Lung microvascular endothelial cell (primary cell): ENCODE data around the gene DUSP18. TPM values are rescaled to one million over a fixed set of nuclear protein-coding genes. Genes with fewer than 3 reads are reported as not detected.
"Not testable (repeated sequence)": the region's sequence is repeated elsewhere in the genome, so short reads cannot be mapped to it uniquely, and the experiment has no call there.

ENCODE experiments used
- DNase-seq, 2 donors: peaks; one replicate each; pipeline versions ENCODE4 v3.0.0 to v3.0.0-alpha.2; 2010; ENCODE audit warnings: low read depth in 2 of 2
- total RNA-seq: library from RNA; depleted of rRNA; stranded (reverse); fragments of >200 nt; gene quantifications from 2 replicates; pipeline ENCODE4 v1.2.1, GENCODE V29; 2014

The DUSP18 gene
- total RNA-seq, 1 donor from 2014 or later: 8.3 TPM

DNA sequence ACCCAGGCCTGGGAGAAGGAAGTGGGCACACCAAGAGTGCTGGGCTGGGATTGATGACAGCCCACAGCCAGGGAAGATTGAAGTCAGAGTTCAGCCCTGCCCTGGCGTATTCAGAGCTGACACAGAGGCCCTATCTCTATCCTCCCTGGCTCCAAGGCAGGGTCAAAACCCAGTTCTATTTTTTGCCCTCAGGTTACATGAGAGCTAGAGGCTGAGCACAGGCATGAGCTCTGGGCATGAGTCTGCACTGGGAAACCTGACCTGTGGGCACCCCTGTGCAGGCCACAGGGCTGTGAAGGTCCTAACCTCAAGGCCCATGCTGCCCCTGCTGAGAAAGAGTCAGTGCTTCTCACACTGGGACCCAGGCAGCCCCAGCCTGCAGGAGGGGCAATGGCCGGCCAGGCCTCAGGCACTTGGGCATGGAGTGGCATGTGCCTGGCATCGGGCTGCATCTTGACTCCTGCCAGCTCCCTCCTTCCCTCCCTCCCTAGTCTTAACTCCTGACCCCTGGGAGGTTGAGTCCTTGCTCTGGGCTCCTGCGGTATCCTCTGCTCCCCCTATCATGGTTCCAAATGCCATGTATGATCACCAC, 26.7 kb downstream of the DUSP18 start:
- DNase-seq: no peak

DNA sequence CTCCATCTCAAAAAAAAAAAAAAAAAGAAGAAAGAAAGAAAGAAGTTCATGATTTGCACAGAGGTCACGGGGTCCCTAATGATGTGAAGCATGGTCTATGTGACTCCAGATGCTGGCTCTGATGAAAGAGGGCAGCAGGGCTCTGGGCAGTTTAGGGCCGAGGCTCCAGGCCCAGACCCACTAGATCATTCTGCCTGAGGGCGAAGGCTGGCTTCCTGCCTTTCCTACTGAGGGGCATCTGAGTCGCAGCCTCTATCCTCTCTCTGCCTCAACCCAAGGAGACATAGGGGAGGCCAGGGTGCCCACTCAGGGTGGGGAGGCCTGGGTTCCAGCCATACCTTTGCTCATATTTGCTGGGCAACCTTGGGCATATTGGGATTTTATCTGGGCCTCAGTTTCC, 27.3 kb downstream of the DUSP18 start:
- DNase-seq: no peak

DNA sequence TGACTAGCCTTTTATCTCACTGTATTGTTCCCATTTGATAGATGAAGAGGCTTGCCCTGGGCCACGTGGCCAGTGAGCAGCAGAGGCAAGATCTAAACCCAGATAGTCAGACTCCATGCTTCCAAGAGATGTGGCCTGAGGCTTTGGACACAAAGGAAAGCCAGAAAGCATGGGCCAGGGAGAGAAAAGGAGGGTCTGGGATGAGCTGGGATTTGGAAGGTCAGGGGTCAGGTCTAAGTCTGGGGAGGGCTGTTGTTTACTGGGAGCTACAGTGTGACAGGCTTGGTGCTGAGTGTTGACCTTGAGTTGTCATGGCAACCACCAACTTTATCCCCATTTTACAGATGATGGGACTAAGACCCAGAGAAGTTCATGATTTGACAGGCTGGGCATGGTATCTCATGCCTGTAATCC, 30.0 kb downstream of the DUSP18 start:
- peak; percentile 31 for DNase-seq

DNA sequence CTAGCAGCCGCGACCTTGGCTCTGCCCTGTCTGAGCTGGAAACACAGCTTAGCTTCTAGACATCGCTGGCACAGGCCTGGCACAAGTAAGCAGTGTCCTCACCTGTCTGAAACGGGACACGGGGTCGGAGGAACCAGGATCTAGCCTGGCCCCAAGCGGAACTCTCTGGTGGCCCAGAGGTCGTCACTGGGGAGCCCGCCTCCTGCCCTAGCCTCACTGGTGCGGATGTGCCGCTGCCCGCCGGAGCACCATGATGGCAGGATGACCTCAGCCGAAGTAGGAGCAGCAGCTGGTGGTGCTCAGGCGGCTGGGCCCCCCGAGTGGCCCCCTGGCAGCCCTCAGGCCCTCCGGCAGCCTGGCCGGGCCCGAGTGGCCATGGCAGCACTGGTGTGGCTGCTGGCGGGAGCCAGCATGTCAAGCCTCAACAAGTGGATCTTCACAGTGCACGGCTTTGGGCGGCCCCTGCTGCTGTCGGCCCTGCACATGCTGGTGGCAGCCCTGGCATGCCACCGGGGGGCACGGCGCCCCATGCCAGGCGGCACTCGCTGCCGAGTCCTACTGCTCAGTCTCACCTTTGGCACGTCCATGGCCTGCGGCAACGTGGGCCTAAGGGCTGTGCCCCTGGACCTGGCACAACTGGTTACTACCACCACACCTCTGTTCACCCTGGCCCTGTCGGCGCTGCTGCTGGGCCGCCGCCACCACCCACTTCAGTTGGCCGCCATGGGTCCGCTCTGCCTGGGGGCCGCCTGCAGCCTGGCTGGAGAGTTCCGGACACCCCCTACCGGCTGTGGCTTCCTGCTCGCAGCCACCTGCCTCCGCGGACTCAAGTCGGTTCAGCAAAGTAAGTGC, 31.2 kb downstream of the DUSP18 start:
- peak; percentile 34 to 55 for DNase-seq

DNA sequence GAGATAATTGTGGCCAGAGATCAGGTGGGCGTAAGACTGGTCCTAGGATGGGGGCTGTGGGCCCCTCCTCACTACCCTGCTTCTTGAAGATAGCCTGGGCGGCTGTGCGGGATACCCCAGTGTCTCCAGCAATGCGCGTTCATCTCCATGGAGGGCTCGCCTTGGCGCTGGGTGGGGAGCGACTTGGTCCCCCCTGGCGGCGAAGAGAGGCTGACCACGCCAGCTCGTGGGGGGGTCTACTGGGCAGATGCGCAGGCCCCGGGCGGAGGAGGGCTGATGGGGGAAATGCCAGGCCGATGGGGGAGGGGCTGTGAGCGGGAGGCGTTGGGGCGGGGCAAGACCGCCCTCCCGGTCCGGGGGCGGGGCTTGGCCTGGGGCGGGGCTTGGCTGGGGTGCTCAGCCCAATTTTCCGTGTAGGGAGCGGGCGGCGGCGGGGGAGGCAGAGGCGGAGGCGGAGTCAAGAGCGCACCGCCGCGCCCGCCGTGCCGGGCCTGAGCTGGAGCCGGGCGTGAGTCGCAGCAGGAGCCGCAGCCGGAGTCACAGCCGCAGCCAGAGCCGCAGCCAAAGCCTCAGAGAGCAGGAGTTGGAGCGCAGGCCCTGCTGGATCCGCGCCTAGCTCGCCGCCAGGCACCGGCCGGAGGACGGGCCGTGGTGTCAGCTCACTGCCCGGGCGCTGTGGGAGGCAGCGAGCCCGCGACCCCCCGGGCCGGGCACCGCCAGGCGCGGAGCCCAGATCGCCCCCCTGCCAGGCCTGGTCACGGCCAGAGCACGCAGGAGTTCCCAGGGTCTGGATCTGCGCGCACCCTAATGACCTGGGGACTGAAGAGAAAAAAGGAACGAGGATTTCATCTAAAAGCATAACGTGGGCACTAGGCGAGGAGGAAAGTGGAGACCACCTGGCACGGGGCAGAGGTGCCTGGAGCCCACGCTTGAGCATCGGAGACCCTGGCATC, 32.1 kb downstream of the DUSP18 start, which contains the start of gene SLC35E4:
TSS of gene SLC35E4 (plus strand) at position 509 of the 953 bp plus-strand sequence. CDS start 670 bp downstream, outside the sequence.
- peak; percentile 94 to 95 for DNase-seq

DNA sequence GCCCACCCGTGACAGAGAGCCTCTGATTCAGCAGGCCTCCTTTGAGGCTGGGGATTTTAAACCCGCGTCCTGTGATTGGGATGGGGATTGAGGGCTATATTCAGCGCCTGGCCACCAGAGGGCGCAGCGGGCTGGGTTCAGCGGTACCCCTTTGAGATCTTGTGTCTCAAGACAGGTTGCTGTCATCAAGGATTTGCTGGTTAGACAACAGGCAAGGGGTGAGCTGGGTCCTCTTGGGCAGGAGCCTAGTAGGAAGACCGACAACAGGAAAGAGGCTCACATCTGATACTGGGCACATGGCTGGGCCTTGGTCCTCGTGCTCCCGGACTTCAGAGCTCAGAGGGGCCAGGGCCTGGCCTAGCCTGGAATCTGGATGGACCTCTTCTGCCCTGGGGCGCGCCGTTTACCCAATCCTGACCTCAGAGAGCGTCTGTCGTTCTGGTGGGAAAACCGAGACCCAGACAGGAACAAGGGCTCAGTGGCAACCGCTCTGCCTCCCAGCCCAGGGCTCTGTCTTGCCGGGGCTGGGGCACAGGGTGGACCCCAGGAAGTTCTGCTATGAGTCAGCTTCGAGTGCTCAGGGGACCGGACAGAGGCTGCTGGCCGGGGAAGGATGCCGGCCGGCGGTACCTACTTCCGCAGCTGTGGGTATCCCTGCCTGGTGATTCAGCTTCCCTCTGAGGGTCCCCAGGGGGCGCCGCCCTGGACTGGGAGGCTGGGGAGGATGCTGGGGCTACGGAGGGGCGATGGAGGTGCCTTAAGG, 33.0 kb downstream of the DUSP18 start:
- peak; percentile 75 to 91 for DNase-seq

DNA sequence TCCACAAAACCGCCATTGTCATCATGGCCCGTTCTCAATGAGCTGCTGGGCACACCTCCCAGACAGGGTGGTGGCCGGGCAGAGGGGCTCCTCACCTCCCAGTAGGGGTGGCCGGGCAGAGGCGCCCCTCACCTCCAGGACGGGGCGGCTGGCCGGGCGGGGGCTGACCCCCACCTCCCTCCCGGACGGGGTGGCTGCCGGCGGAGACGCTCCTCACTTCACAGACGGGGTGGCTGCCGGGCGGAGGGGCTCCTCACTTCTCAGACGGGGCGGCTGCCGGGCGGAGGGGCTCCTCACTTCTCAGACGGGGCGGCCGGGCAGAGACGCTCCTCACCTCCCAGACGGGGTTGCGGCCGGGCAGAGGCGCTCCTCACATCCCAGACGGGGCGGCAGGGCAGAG, 36.2 kb downstream of the DUSP18 start:
- not testable (repeated sequence) for DNase-seq

DNA sequence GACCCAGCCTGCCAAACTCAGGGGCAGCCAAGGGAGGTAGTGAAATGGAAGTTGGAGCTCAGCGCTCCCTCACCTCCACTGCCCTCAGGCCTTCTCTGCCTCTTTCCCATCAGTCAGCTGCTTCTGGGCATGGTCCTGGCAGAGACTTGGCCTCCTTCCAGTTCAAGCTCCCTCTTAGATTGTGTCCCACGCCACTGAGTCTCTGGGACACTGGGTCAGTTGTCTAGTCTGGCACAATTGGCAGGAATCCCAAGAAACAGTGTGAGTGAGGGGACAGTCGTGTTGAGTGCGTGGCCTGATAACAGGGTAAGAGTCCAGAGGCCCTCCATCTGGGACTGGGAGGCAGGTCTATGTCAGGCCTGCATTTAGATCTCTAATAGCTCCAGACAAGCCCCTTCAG, 39.2 kb downstream of the DUSP18 start:
- no peak for DNase-seq

DNA sequence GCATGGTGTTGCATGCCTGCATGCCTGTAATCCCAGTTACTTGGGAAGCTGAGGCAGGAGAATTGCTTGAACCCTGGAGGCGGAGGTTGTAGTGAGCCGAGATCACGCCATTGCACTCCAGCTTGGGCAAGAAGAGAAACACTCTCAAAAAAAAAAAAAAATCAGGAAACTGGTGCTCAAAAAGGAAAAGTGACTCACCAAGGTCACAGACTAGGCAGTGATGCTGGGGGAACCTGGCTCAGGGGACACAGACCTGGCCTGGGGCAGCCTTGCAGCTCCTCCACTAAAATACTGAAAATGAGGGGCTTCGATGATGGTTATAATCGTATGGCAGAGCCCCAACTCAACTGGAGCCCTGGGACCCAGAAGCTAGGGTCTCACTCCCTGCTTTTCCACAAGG, 40.2 kb downstream of the DUSP18 start:
- peak; percentile 65 to 71 for DNase-seq

DNA sequence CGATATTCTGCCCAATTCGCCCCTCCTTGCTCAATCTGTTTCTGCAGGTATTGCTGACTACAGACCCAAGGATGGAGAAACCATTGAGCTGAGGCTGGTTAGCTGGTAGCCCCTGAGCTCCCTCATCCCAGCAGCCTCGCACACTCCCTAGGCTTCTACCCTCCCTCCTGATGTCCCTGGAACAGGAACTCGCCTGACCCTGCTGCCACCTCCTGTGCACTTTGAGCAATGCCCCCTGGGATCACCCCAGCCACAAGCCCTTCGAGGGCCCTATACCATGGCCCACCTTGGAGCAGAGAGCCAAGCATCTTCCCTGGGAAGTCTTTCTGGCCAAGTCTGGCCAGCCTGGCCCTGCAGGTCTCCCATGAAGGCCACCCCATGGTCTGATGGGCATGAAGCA, 41.3 kb downstream of the DUSP18 start:
- no peak for DNase-seq

DNA sequence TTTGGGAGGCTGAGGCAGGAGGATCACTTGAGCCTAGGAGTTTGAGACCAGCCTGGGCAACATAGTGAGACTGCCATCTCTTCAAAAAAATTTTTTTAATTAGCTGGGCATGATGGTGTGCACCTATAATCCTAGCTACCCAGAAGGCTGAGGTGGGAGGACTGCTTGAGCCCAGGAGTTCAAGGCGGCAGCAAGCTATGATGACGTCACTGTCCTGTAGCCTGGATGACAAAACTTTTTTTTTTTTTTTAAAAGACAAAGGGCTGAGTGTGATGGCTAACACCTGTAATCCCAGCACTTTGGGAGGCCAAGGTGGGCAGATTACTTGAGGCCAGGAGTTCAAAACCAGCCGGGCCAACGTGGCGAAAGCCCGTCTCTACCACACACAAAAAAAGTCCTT, 47.8 kb downstream of the DUSP18 start:
- DNase-seq: not testable (repeated sequence)

DNA sequence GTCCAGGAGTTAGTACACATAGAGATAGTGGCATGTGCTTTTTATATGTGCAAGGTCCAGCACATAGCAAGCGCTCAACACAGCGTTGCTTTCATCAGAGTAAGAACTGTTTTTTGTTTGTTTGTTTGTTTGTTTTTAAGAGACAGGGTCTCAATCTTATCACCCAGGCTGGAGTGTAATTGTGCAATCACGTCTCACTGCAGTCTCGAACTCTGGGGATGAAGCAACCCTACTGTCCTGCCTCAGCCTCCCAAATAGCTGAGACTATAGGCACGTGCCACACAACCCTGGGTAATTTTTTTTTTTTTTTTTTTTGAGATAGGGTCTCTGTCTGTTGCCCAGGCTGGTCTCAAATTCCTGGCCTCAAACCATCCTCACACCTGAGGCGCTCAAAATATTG, 49.9 kb downstream of the DUSP18 start:
- DNase-seq: no peak

DNA sequence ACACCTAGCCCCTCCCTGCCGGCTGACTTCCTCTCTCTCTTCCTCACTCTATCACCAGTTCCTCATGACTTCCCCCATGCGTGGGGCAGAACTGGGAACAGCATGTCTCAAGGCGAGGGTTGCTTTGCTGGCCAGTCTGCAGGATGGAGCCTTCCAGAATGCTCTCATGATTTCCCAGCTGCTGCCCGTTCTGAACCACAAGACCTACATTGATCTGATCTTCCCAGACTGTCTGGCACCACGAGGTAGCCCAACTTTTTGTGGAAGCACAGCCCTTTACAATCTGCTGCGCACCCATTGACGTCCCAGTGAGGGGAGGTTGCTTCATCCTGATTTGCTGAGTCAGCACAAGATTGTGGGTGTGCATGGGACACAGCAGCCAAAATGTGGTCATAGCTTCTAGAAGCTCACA, 52.1 kb downstream of the DUSP18 start:
- DNase-seq: no peak

DNA sequence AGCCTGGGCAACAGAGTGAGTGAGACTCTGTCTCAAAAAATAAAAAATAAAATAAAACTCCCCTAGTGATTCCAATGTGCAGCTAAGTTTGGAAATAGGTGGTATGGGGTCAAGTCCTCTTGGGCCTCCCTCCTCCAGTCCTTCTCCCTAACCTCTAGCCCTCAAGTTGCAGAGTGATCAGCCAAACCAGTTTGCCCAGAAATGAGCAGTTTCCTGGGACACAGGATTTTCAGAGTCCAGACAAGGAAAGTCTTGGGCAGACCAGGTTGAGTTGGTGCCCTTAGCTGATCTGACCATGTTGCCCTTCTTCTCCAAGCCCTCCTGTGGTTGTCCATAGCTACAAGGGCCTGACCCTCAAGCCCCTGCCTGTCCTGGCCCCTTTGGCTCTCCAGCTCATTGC, 52.8 kb downstream of the DUSP18 start:
- no peak for DNase-seq

DNA sequence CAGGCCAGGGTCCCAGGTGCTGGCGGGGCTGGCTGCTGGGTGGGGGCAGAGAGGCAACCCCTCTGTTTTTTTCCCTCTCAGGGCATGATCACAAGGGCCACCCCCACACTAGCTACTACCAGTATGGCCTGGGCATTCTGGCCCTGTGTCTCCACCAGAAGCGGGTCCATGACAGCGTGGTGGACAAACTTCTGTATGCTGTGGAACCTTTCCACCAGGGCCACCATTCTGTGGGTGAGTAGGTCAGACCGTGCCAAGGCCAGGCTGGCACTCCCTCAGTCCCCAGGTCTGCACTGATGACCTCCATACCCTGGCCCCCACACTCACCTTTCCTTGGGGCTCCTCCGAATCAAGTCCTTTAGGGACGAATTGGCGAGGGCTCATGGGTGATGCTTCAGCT, 53.4 kb downstream of the DUSP18 start:
- DNase-seq: no peak

DNA sequence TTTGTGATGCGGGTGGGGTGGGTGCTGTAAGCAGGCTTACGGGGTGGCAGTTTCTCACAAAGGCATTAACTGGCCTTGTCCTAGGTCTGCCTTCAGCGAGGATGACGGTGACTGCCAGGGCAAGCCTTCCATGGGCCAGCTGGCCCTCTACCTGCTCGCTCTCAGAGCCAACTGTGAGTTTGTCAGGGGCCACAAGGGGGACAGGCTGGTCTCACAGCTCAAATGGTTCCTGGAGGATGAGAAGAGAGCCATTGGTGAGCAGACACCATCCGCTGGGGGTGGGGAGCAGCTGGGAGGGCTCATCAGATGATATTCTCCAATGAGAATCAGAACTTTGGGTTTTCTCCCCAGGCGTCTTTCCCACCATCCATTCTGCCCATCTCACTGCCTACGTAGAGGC, 54.9 kb downstream of the DUSP18 start:
- no peak for DNase-seq

Other genes with a start within 250 kb of the DUSP18 start
- gene MTFP1, start 242.1 kb downstream of the DUSP18 start, total RNA-seq: 17.7 and 24.0 TPM in 2 replicates
- not detected in 2 replicates for gene SEC14L3, start 195.9 kb downstream of the DUSP18 start, total RNA-seq
- not detected in 2 replicates for gene SEC14L4, start 162.2 kb downstream of the DUSP18 start, total RNA-seq
- gene SEC14L6, start 121.1 kb downstream of the DUSP18 start, total RNA-seq: not detected in 2 replicates
- gene GAL3ST1, start 93.2 kb downstream of the DUSP18 start, total RNA-seq: under 0.01 TPM in 1 of 2 replicates, not detected in the other
- 56.2 and 61.1 TPM in 2 replicates for gene PES1, start 76.0 kb downstream of the DUSP18 start, total RNA-seq
- 9.5 and 29.9 TPM in 2 replicates for gene TCN2, start 60.7 kb downstream of the DUSP18 start, total RNA-seq
- 17.2 and 22.8 TPM in 2 replicates for gene SLC35E4, start 32.1 kb downstream of the DUSP18 start, total RNA-seq
- gene OSBP2, start 27.0 kb upstream of the DUSP18 start, total RNA-seq: 10.5 and 15.9 TPM in 2 replicates